Naive thymus-derived CD4-positive, alpha-beta T cell (primary cell): Measurements from ENCODE around the gene NYNRIN. TPM values are rescaled to one million over a fixed set of nuclear protein-coding genes. Genes with fewer than 3 reads are reported as not detected.

Source experiments
- ATAC-seq: fragments of 150-1000 bp; cut with Tn5 transposase; 2 replicates; pipeline ENCODE4 v1.10.0; 2021; ENCODE audit warnings: mild to moderate bottlenecking, moderate library complexity
- CTCF ChIA-PET: fragments of 350-600 bp; sonication (Branson Sonifier 250); formaldehyde crosslinking; loops from one replicate; lab custom pipeline; 2021; ENCODE audit warnings: antibody characterized with exemption; lab: Charles Lee
- POLR2A ChIA-PET: fragments of 350-600 bp; sonication (Branson Sonifier 250); formaldehyde crosslinking; loops from one replicate; lab custom pipeline; 2021; ENCODE audit warnings: antibody characterized with exemption, inconsistent platforms; lab: Charles Lee
- DNase-seq, 9 donors: peaks; one replicate each; pipeline versions ENCODE4 v3.0.0 to v3.0.0-alpha.2; 2020 to 2022; ENCODE audit warnings: mixed read lengths in 1 of 9
- H3K27ac ChIP-seq: one replicate; pipeline ENCODE4 v1.7.0; 2013; ENCODE audit warnings: mild to moderate bottlenecking, low read depth, low read length, moderate library complexity
- H3K27me3 ChIP-seq, 2 donors: one replicate each; pipeline ENCODE4 v1.7.0; 2013; ENCODE audit warnings: low read length in 2 of 2, mild to moderate bottlenecking in 2 of 2, moderate library complexity in 2 of 2; ENCODE audit not compliant: control insufficient read depth in 2 of 2, insufficient read depth in 2 of 2
- H3K36me3 ChIP-seq, 3 experiments: 1 replicate in 2 of 3; 2 replicates in 1 of 3; pipeline ENCODE4 v1.7.0; 2013; ENCODE audit warnings: low read length in 3 of 3, mild to moderate bottlenecking in 3 of 3, moderate library complexity in 1 of 3; ENCODE audit not compliant: insufficient read depth in 3 of 3, control insufficient read depth in 2 of 3
- H3K4me1 ChIP-seq, 2 donors: one replicate each; pipeline ENCODE4 v1.7.0; 2013; ENCODE audit warnings: low read length in 2 of 2, mild to moderate bottlenecking in 2 of 2, moderate library complexity in 1 of 2; ENCODE audit not compliant: control insufficient read depth in 2 of 2, insufficient read depth in 2 of 2
- H3K4me3 ChIP-seq: 2 replicates; pipeline ENCODE4 v1.7.0; 2013; ENCODE audit warnings: mild to moderate bottlenecking, low read length
- H3K9me3 ChIP-seq, 3 experiments: 1 replicate in 2 of 3; 2 replicates in 1 of 3; pipeline ENCODE4 v1.7.0; 2013; ENCODE audit warnings: low read length in 3 of 3; ENCODE audit not compliant: control insufficient read depth in 2 of 3
- H3K27ac Mint-ChIP-seq, 9 donors: one replicate each; pipeline ENCODE4 v1.8.0; 2020 to 2022; ENCODE audit warnings: mixed read lengths in 9 of 9, mild to moderate bottlenecking in 8 of 9, moderate library complexity in 5 of 9, inconsistent platforms in 2 of 9
- H3K27me3 Mint-ChIP-seq, 5 donors: one replicate each; pipeline ENCODE4 v1.8.0; 2021 to 2022; ENCODE audit warnings: mixed read lengths in 5 of 5, mild to moderate bottlenecking in 1 of 5
- H3K36me3 Mint-ChIP-seq, 5 donors: one replicate each; pipeline ENCODE4 v1.8.0; 2020 to 2022; ENCODE audit warnings: mixed read lengths in 5 of 5, mild to moderate bottlenecking in 3 of 5, inconsistent platforms in 1 of 5
- H3K4me1 Mint-ChIP-seq, 7 donors: one replicate each; pipeline ENCODE4 v1.8.0; 2020 to 2022; ENCODE audit warnings: mixed read lengths in 7 of 7, mild to moderate bottlenecking in 3 of 7, inconsistent platforms in 1 of 7
- H3K4me3 Mint-ChIP-seq, 10 donors: one replicate each; pipeline ENCODE4 v1.8.0; 2020 to 2022; ENCODE audit warnings: mild to moderate bottlenecking in 10 of 10, mixed read lengths in 10 of 10, moderate library complexity in 6 of 10, inconsistent platforms in 2 of 10
- H3K9me3 Mint-ChIP-seq, 11 donors: one replicate each; pipeline ENCODE4 v1.8.0; 2020 to 2022; ENCODE audit warnings: mixed read lengths in 11 of 11, mild to moderate bottlenecking in 4 of 11, inconsistent platforms in 1 of 11, moderate library complexity in 1 of 11
- intact Hi-C, 2 donors: fragments of 100-400 bp; cut with micrococcal nuclease; formaldehyde crosslinking; loops; one replicate each; pipeline ENCODE4 v1.15.1; 2023
- polyA plus RNA-seq, 2 donors: library from polyadenylated mRNA; unstranded; fragments of 300-500 nt; fragmentation: Illumina TruSeq; gene quantifications; one replicate each; pipeline ENCODE4 v1.2.3, GENCODE V29; 2021
- total RNA-seq, 6 experiments: library from RNA in 5 of 6; stranded (reverse) in 5 of 6; gene quantifications; 1 replicate in 5 of 6; 2 replicates in 1 of 6; pipeline ENCODE4 v1.2.3 and lab custom pipeline; 2021 to 2026

The NYNRIN gene
- total and polyA plus RNA-seq, 7 experiments from 2014 or later: 0.08 to 1.3 (median 0.11) TPM; not detected in 2

DNA sequence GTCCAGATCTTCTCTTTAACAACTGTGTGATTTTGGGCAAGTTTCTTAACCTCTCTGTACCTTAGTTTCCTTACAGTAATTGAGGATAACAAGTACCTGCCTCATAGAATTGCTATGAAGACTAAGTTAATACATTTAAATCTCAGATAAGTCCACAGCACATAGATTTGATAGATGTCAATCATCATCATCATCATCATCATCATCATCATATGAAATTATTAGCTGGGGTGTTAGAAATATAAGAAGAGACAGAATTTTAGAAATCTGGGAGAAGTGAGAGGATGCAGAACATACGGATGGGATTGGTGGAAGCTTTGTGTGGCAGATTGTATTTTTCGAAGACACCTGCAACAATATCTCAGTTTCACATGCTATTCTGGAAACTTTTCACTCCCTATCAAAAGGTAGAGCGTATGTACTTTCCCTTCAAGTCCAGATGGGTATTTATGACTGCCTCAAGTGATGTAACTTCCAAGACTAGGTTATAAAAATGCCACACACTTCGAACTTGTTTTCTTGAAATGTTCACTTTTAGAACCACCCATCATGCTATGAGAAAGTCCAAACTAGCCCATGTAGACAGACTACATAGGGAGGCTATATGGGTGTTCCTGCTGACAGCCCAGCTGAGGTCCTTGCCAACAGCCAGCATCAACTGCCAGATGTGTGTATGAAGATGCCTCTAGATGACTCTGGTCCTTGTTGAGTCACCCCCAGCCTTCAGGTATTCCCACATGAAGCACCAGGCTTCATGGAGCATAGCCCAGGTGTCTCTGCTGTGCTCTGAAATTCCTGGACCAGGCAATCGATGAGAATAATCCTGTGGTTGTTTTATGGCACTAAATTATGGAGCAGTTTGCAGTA, 64.4 kb downstream of the NYNRIN start:
- no peak overlapping the region for H3K4me3 ChIP-seq
- POLR2A ChIA-PET: no interaction called here
- Mint-ChIP-seq H3K27me3 (no peaks in the 10 kb centered on the region), H3K4me1 (peaks cover 9 to 58% (median 32%) of the 10 kb centered on the region in 7 donors), H3K9me3 (peaks cover 0 to 8% (median 2%) of the 10 kb centered on the region in 11 donors), H3K27ac (peak overlapping the region in 5 of 9 donors; percentile 33 to 89 (median 39)), H3K36me3 (peaks cover 0 to 22% (median 9%) of the 10 kb centered on the region in 5 donors), H3K4me3 (peak overlapping the region in 2 of 10 donors; percentile 17 to 77)
- CTCF ChIA-PET: interaction anchor here (0.7 kb wide), 1 partner anchor 602 kb away, joined by 3 read pairs; no protein-coding TSS in a partner anchor
- DNase-seq (no peak), ATAC-seq (no peak)
- H3K9me3 ChIP-seq: no peaks in the 10 kb centered on the region
- H3K4me1 ChIP-seq: peaks cover 22 to 23% of the 10 kb centered on the region in 2 donors
- no peak overlapping the region for H3K27ac ChIP-seq
- H3K27me3 ChIP-seq: no peaks in the 10 kb centered on the region
- intact Hi-C loops: no loop called here
- no peaks in the 10 kb centered on the region for H3K36me3 ChIP-seq

DNA sequence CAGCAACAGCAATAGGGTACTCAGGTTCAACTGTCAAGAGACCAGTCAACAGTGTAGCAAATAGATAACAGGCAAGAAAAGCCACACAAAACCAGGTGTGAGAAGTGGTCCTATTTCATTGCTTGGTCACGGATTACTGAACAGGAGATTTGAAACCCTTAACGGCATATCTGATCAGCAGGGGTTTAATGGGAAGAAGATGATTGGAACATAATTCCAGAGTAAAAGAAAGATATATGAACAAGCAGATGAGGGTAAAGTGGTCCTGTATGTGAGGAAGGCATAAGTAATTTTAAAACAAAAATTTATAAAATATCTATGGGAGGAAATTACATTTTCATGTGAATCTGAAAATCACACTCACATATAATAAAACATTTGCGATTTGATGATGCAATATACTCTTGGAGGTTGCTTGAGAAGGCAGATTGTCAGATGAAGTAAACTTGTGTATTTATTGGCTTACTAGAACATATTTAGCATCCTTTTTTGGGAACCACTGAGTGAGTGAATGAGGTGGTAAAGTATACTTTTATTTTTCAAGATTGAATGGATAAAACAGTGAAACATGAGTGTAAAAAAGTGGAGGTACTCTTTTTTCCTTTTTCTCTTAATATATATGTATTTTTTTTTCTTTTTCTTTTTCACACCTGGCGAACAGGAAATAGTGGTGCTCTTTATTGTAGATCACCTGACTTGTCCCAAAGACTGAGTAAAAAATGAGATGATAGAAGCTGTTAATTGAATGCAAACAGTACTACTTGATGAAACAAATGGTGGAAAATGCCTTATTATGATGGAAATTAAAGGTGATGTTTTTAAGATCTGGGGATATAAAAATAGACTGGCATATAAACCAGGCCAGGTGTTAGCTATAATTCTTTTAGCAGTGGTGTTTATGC, 65.3 kb downstream of the NYNRIN start:
- ChIA-PET CTCF (no interaction called here), POLR2A (interaction anchor here (1.4 kb wide), 1 partner anchor 10 kb away, joined by 3 read pairs; no protein-coding TSS in a partner anchor)
- Histone ChIP-seq H3K4me1 (peaks cover 22 to 23% of the 10 kb centered on the region in 2 donors), H3K9me3 (no peaks in the 10 kb centered on the region), H3K36me3 (no peaks in the 10 kb centered on the region), H3K27ac (no peak overlapping the region), H3K27me3 (no peaks in the 10 kb centered on the region), H3K4me3 (no peak overlapping the region)
- H3K27me3 Mint-ChIP-seq: no peaks in the 10 kb centered on the region
- no peak for DNase-seq
- intact Hi-C loops: loop anchor here in 1 of 2 donors (2.0 kb wide), 1 partner anchor 21 kb away; the partner anchor contains the start of gene SDR39U1
- H3K4me1 Mint-ChIP-seq: peaks cover 9 to 58% (median 32%) of the 10 kb centered on the region in 7 donors
- peaks cover 0 to 21% (median 6%) of the 10 kb centered on the region in 5 donors for H3K36me3 Mint-ChIP-seq
- peak overlapping the region; percentile 12 to 82 (median 52) for H3K4me3 Mint-ChIP-seq
- no peak for ATAC-seq
- H3K9me3 Mint-ChIP-seq: peaks cover 0 to 8% (median 2%) of the 10 kb centered on the region in 11 donors
- H3K27ac Mint-ChIP-seq: peak overlapping the region in 8 of 9 donors; percentile 13 to 89 (median 44)

DNA sequence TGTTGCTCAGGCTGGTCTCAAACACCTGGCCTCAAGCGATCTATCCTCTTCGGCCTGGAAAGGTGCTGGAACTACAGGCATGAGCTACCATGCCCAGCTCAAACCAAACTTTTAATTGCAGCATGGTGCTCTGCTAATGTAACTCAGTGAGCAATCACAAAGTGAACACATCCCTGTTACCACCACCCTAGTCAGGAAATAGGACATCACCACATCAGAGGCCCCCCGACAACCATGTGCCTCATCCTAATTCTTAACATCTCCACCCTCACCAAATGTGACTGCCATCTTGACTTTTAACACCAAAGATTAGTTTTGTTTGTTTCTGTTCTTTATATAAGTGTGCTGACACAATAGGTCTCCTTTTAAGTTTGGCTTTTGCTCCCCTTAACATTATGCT, 66.6 kb downstream of the NYNRIN start:
- intact Hi-C loops: loop anchor here in 1 of 2 donors (2.0 kb wide), 1 partner anchor 23 kb away; the partner anchor contains the start of gene SDR39U1
- POLR2A ChIA-PET: interaction anchor here (0.6 to 1.4 kb wide), 2 partner anchors 11 to 15 kb away, joined by 3 read pairs; no protein-coding TSS in a partner anchor
- Histone ChIP-seq H3K4me3 (no peak overlapping the region), H3K9me3 (no peaks in the 10 kb centered on the region), H3K27me3 (no peaks in the 10 kb centered on the region), H3K27ac (no peak overlapping the region), H3K4me1 (peaks cover 22 to 23% of the 10 kb centered on the region in 2 donors), H3K36me3 (no peaks in the 10 kb centered on the region)
- peak overlapping the region in 5 of 9 donors; percentile 2 to 87 (median 73) for H3K27ac Mint-ChIP-seq
- no peaks in the 10 kb centered on the region for H3K27me3 Mint-ChIP-seq
- peak overlapping the region in 7 of 10 donors; percentile 26 to 66 (median 47) for H3K4me3 Mint-ChIP-seq
- ATAC-seq (no peak), DNase-seq (peak in 4 of 9 donors; percentile 8 to 45 (median 24))
- CTCF ChIA-PET: no interaction called here
- H3K9me3 Mint-ChIP-seq: peaks cover 0 to 10% (median 2%) of the 10 kb centered on the region in 11 donors
- peaks cover 0 to 17% (median 6%) of the 10 kb centered on the region in 5 donors for H3K36me3 Mint-ChIP-seq
- H3K4me1 Mint-ChIP-seq: peaks cover 9 to 57% (median 32%) of the 10 kb centered on the region in 7 donors

DNA sequence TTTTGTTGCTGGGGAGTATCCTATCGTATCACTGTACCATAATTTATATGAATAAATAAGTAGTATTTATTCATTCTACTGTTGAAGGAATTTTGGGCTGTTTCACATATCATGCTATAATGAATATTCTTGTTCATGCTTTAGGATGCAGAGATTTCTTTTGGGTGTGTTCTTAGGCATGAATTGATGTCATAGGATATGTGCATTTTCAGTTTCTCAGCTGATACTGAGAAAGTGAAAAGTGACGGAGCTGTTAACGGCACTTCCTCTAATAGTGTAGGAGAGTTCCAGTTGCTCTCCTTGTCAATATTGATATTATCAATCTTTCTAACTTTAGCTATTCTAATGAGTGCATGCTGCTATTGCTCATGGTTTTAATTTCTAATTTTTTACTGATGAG, 67.0 kb downstream of the NYNRIN start:
- peaks cover 0 to 14% (median 6%) of the 10 kb centered on the region in 5 donors for H3K36me3 Mint-ChIP-seq

More for the DNA sequence above, 67.0 kb downstream of the NYNRIN start:
- Histone ChIP-seq H3K4me1 (peaks cover 22 to 23% of the 10 kb centered on the region in 2 donors), H3K27ac (no peak overlapping the region), H3K27me3 (no peaks in the 10 kb centered on the region), H3K36me3 (no peaks in the 10 kb centered on the region), H3K9me3 (no peaks in the 10 kb centered on the region), H3K4me3 (no peak overlapping the region)
- intact Hi-C loops: loop anchor here in 1 of 2 donors (2.0 kb wide), 1 partner anchor 23 kb away; the partner anchor contains the start of gene SDR39U1
- ChIA-PET CTCF (no interaction called here), POLR2A (interaction anchor here (0.5 to 1.4 kb wide), 3 partner anchors 12 to 223 kb away, joined by 3 read pairs; partner anchors contain the start of gene TINF2)
- H3K4me1 Mint-ChIP-seq: peaks cover 8 to 54% (median 32%) of the 10 kb centered on the region in 7 donors
- no peaks in the 10 kb centered on the region for H3K27me3 Mint-ChIP-seq
- peak overlapping the region in 5 of 10 donors; percentile 26 to 57 (median 48) for H3K4me3 Mint-ChIP-seq
- H3K27ac Mint-ChIP-seq: peak overlapping the region in 3 of 9 donors; percentile 2 to 87 (median 61)
- no peak for DNase-seq
- H3K9me3 Mint-ChIP-seq: peaks cover 0 to 15% (median 3%) of the 10 kb centered on the region in 11 donors
- no peak for ATAC-seq

Other genes starting within 250 kb of the NYNRIN start
- 100 to 1,000 TPM; 133 to 337 (median 189) TPM for gene IRF9, start 237.7 kb upstream of the NYNRIN start, total RNA-seq
- gene IRF9, start 237.7 kb upstream of the NYNRIN start, polyA plus RNA-seq: 100 to 1,000 TPM in 1 of 2 donors, 10 to 100 TPM in 1; 73.3 to 110 TPM
- 10 to 100 TPM; 20.3 to 80.5 (median 68.6) TPM for gene REC8, start 226.9 kb upstream of the NYNRIN start, total RNA-seq
- 10 to 100 TPM in 1 of 2 donors, 1 to 10 TPM in 1; 4.4 to 10.7 TPM for gene REC8, start 226.9 kb upstream of the NYNRIN start, polyA plus RNA-seq
- gene IPO4, start 210.2 kb upstream of the NYNRIN start, total RNA-seq: 10 to 100 TPM; 21.5 to 45.2 (median 42.2) TPM
- 10 to 100 TPM; 17.5 to 36.2 TPM for gene IPO4, start 210.2 kb upstream of the NYNRIN start, polyA plus RNA-seq
- gene TM9SF1, start 203.6 kb upstream of the NYNRIN start, total RNA-seq: 10 to 100 TPM; 16.2 to 40.5 (median 19.2) TPM
- gene TM9SF1, start 203.6 kb upstream of the NYNRIN start, polyA plus RNA-seq: 10 to 100 TPM; 32.1 to 34.4 TPM
- gene TSSK4, start 193.3 kb upstream of the NYNRIN start, total RNA-seq: 1 to 10 TPM in 2 of 5 experiments, under 1 TPM in 2, not detected in 1; 0.22 to 1.9 (median 1.1) TPM
- gene TSSK4, start 193.3 kb upstream of the NYNRIN start, polyA plus RNA-seq: 1 to 10 TPM; 1.0 to 1.4 TPM
- gene CHMP4A, start 185.5 kb upstream of the NYNRIN start, total RNA-seq: 100 to 1,000 TPM in 1 of 5 experiments, 10 to 100 TPM in 4; 79.1 to 101 (median 85.7) TPM
- gene CHMP4A, start 185.5 kb upstream of the NYNRIN start, polyA plus RNA-seq: 100 to 1,000 TPM; 121 to 140 TPM
- 10 to 100 TPM in 3 of 5 experiments, 1 to 10 TPM in 2; 5.5 to 18.5 (median 14.2) TPM for gene MDP1, start 182.9 kb upstream of the NYNRIN start, total RNA-seq
- gene MDP1, start 182.9 kb upstream of the NYNRIN start, polyA plus RNA-seq: 10 to 100 TPM; 33.1 to 36.4 TPM
- 100 to 1,000 TPM in 3 of 5 experiments, 10 to 100 TPM in 2; 73.5 to 175 (median 106) TPM for gene NEDD8, start 166.6 kb upstream of the NYNRIN start, total RNA-seq
- 100 to 1,000 TPM; 254 to 340 TPM for gene NEDD8, start 166.6 kb upstream of the NYNRIN start, polyA plus RNA-seq
- gene GMPR2, start 166.1 kb upstream of the NYNRIN start, total RNA-seq: 10 to 100 TPM; 38.2 to 91.6 (median 69.5) TPM
- 100 to 1,000 TPM in 1 of 2 donors, 10 to 100 TPM in 1; 99.9 to 107 TPM for gene GMPR2, start 166.1 kb upstream of the NYNRIN start, polyA plus RNA-seq
- 100 to 1,000 TPM; 133 to 150 (median 139) TPM for gene TINF2, start 156.4 kb upstream of the NYNRIN start, total RNA-seq
- 100 to 1,000 TPM; 143 to 186 TPM for gene TINF2, start 156.4 kb upstream of the NYNRIN start, polyA plus RNA-seq
- 10 to 100 TPM in 1 of 5 experiments, 1 to 10 TPM in 4; 4.8 to 12.9 (median 7.1) TPM for gene TGM1, start 135.8 kb upstream of the NYNRIN start, total RNA-seq
- gene TGM1, start 135.8 kb upstream of the NYNRIN start, polyA plus RNA-seq: not detected
- gene RABGGTA, start 127.4 kb upstream of the NYNRIN start, total RNA-seq: 10 to 100 TPM; 49.7 to 76.5 (median 55.5) TPM
- gene RABGGTA, start 127.4 kb upstream of the NYNRIN start, polyA plus RNA-seq: 10 to 100 TPM; 17.9 to 36.3 TPM
- 10 to 100 TPM; 25.2 to 37.0 (median 33.3) TPM for gene DHRS1, start 99.2 kb upstream of the NYNRIN start, total RNA-seq
- gene DHRS1, start 99.2 kb upstream of the NYNRIN start, polyA plus RNA-seq: 10 to 100 TPM; 21.3 to 38.4 TPM
- 10 to 100 TPM; 22.7 to 39.5 (median 29.8) TPM for gene NOP9, start 99.2 kb upstream of the NYNRIN start, total RNA-seq
- gene NOP9, start 99.2 kb upstream of the NYNRIN start, polyA plus RNA-seq: 1 to 10 TPM; 1.7 to 1.8 TPM
- 10 to 100 TPM; 16.4 to 31.5 (median 22.7) TPM for gene CIDEB, start 91.0 kb upstream of the NYNRIN start, total RNA-seq
- gene CIDEB, start 91.0 kb upstream of the NYNRIN start, polyA plus RNA-seq: 10 to 100 TPM; 18.7 to 19.3 TPM
- gene LTB4R2, start 88.9 kb upstream of the NYNRIN start, total RNA-seq: 10 to 100 TPM; 13.9 to 26.8 (median 17.5) TPM
- gene LTB4R2, start 88.9 kb upstream of the NYNRIN start, polyA plus RNA-seq: 1 to 10 TPM; 2.1 to 2.7 TPM
- gene LTB4R, start 87.5 kb upstream of the NYNRIN start, total RNA-seq: 10 to 100 TPM; 14.1 to 28.8 (median 26.3) TPM
- 1 to 10 TPM; 9.1 to 9.4 TPM for gene LTB4R, start 87.5 kb upstream of the NYNRIN start, polyA plus RNA-seq
- 10 to 100 TPM in 1 of 5 experiments, 1 to 10 TPM in 4; 4.6 to 10.2 (median 6.1) TPM for gene ADCY4, start 63.9 kb upstream of the NYNRIN start, total RNA-seq
- gene ADCY4, start 63.9 kb upstream of the NYNRIN start, polyA plus RNA-seq: under 1 TPM in 1 of 2 donors, not detected in 1; 0.25 TPM
- 10 to 100 TPM; 19.9 to 47.5 (median 36.8) TPM for gene RIPK3, start 59.0 kb upstream of the NYNRIN start, total RNA-seq
- gene RIPK3, start 59.0 kb upstream of the NYNRIN start, polyA plus RNA-seq: 10 to 100 TPM in 1 of 2 donors, 1 to 10 TPM in 1; 8.2 to 11.7 TPM
- not detected for gene NFATC4, start 30.8 kb upstream of the NYNRIN start, total RNA-seq
- gene NFATC4, start 30.8 kb upstream of the NYNRIN start, polyA plus RNA-seq: not detected
- gene CBLN3, start 30.7 kb downstream of the NYNRIN start, total RNA-seq: 10 to 100 TPM in 1 of 5 experiments, 1 to 10 TPM in 4; 2.0 to 13.9 (median 2.9) TPM
- under 1 TPM in 1 of 2 donors, not detected in 1; 0.24 TPM for gene CBLN3, start 30.7 kb downstream of the NYNRIN start, polyA plus RNA-seq
- gene KHNYN, start 31.0 kb downstream of the NYNRIN start, total RNA-seq: 100 to 1,000 TPM in 4 of 5 experiments, 10 to 100 TPM in 1; 96.9 to 139 (median 129) TPM
- 10 to 100 TPM; 12.7 to 18.9 TPM for gene KHNYN, start 31.0 kb downstream of the NYNRIN start, polyA plus RNA-seq
- gene SDR39U1, start 43.8 kb downstream of the NYNRIN start, total RNA-seq: 100 to 1,000 TPM in 2 of 5 experiments, 10 to 100 TPM in 3; 64.7 to 137 (median 96.2) TPM
- 100 to 1,000 TPM in 1 of 2 donors, 10 to 100 TPM in 1; 91.8 to 104 TPM for gene SDR39U1, start 43.8 kb downstream of the NYNRIN start, polyA plus RNA-seq
- gene CMA1, start 109.3 kb downstream of the NYNRIN start, total RNA-seq: under 1 TPM in 1 of 5 experiments, not detected in 4; 0.56 TPM
- not detected for gene CMA1, start 109.3 kb downstream of the NYNRIN start, polyA plus RNA-seq
- 1 to 10 TPM in 1 of 5 experiments, not detected in 4; 7.6 TPM for gene CTSG, start 177.2 kb downstream of the NYNRIN start, total RNA-seq
- gene CTSG, start 177.2 kb downstream of the NYNRIN start, polyA plus RNA-seq: not detected
- gene GZMH, start 210.7 kb downstream of the NYNRIN start, total RNA-seq: 10 to 100 TPM in 1 of 5 experiments, 1 to 10 TPM in 3, under 1 TPM in 1; 0.70 to 67.6 (median 5.9) TPM
- gene GZMH, start 210.7 kb downstream of the NYNRIN start, polyA plus RNA-seq: 1 to 10 TPM in 1 of 2 donors, under 1 TPM in 1; 0.83 to 1.6 TPM
- gene GZMB, start 235.2 kb downstream of the NYNRIN start, total RNA-seq: 100 to 1,000 TPM in 1 of 5 experiments, 10 to 100 TPM in 2, 1 to 10 TPM in 1, under 1 TPM in 1; 1.00 to 692 (median 20.3) TPM
- gene GZMB, start 235.2 kb downstream of the NYNRIN start, polyA plus RNA-seq: 1 to 10 TPM; 1.8 to 3.0 TPM